Calu3 (cell line): ENCODE data around the gene MRPL24. TPM values are rescaled to one million over a fixed set of nuclear protein-coding genes. Genes with fewer than 3 reads are reported as not detected.

Experiments used
- BruUV-seq: library from RNA; stranded (reverse); fragments of 400-500 nt; replicated peaks from 2 replicates; lab custom pipeline; 2021; lab: Mats Ljungman, UMichigan
- CTCF ChIA-PET: fragments of 300-600 bp; sonication (Branson Sonifier 250); formaldehyde crosslinking; loops from one replicate; lab custom pipeline; 2022; ENCODE audit warnings: antibody characterized with exemption; lab: Charles Lee
- DNase-seq: peaks from one replicate; pipeline ENCODE4 v3.0.0; 2022
- H3K27ac Mint-ChIP-seq: one replicate; pipeline ENCODE4 v1.8.0; 2022; ENCODE audit warnings: mixed read lengths; ENCODE audit not compliant: unreplicated experiment
- H3K27me3 Mint-ChIP-seq: one replicate; pipeline ENCODE4 v1.8.0; 2022; ENCODE audit warnings: mixed read lengths; ENCODE audit not compliant: unreplicated experiment
- H3K36me3 Mint-ChIP-seq: one replicate; pipeline ENCODE4 v1.8.0; 2022; ENCODE audit warnings: mild to moderate bottlenecking, moderate library complexity, mixed read lengths; ENCODE audit not compliant: insufficient read depth, unreplicated experiment
- H3K4me1 Mint-ChIP-seq: one replicate; pipeline ENCODE4 v1.8.0; 2022; ENCODE audit warnings: mild to moderate bottlenecking, low read depth, mixed read lengths; ENCODE audit not compliant: unreplicated experiment
- H3K4me3 Mint-ChIP-seq: one replicate; pipeline ENCODE4 v1.8.0; 2022; ENCODE audit warnings: mild to moderate bottlenecking, low read depth, moderate library complexity, mixed read lengths; ENCODE audit not compliant: unreplicated experiment
- H3K9me3 Mint-ChIP-seq: one replicate; pipeline ENCODE4 v1.8.0; 2022; ENCODE audit warnings: low read depth, mixed read lengths; ENCODE audit not compliant: unreplicated experiment
- intact Hi-C: fragments of 100-400 bp; cut with micrococcal nuclease; formaldehyde crosslinking; loops from one replicate; pipeline ENCODE4 v1.10.0; 2022; ENCODE audit not compliant: unreplicated experiment
- total RNA-seq: library from RNA; stranded (reverse); gene quantifications from 2 replicates; pipeline ENCODE4 v1.2.3, GENCODE V29; 2022
- TF ChIP-seq, protein P1 (sequence below): fragments of 200-600 bp; IDR thresholded peaks from one replicate; pipeline ENCODE4 v1.8.0; 2022; ENCODE audit warnings: antibody characterized with exemption; ENCODE audit not compliant: unreplicated experiment

MRPL24 gene
- total RNA-seq, 1 experiment from 2014 or later = 138 TPM

DNA sequence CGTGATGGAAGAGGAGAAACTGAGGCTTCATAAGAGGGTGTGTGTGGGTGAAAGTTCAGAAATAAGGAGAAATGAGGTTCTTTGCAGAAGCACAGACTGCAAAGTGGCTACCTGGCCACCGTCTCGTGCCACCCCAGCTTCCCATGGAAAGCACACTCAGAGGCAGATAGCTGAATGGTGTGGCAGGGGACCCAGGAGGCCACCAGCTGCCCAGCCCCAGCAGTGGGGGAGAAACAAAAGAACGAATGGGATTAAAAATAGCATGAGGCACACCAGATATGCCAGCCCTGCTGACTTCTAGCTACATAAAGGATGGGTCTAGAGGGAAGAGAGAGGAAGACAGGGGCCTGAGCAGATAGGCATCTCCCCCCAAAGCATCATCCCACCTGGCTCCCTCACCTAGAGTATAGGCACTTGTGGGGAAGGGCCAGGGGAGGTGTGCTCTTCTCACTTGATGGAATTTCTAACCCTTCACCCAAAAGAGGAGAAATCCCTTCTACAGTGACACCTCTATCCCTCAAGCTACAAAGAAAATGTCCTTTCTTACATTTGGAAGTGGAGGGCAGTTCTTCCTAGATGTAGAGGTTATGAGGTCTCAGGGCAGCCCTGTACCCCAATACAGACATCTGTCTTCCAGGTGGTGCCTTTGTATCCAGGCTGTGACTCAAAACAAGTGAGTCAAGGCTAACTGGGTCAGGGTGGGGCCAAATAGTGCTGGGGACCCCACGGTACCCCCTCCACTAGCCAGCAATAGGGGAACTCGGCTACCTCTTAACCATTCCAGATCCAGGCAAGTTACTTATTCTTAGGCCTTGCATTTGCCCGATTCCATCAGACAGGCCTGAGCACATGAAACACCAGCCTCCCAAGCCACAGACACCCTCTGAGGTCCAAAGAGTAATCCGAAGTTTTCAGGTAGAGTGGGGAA, 7.1 kb upstream of the MRPL24 start:
- no peaks in the 10 kb centered on the region for H3K9me3 Mint-ChIP-seq
- peaks cover 61% of the 10 kb centered on the region for H3K4me1 Mint-ChIP-seq
- BruUV-seq = TSS peak; percentile 34
- CTCF ChIA-PET = interaction anchor here (0.6 to 1.8 kb wide), 3 partner anchors 19 to 40 kb away, joined by 3 to 10 read pairs (median 7); partner anchors contain the start of gene PRCC
- no peaks in the 10 kb centered on the region for H3K27me3 Mint-ChIP-seq
- peaks cover 96% of the 10 kb centered on the region for H3K36me3 Mint-ChIP-seq
- TF ChIP-seq, protein P1, sequence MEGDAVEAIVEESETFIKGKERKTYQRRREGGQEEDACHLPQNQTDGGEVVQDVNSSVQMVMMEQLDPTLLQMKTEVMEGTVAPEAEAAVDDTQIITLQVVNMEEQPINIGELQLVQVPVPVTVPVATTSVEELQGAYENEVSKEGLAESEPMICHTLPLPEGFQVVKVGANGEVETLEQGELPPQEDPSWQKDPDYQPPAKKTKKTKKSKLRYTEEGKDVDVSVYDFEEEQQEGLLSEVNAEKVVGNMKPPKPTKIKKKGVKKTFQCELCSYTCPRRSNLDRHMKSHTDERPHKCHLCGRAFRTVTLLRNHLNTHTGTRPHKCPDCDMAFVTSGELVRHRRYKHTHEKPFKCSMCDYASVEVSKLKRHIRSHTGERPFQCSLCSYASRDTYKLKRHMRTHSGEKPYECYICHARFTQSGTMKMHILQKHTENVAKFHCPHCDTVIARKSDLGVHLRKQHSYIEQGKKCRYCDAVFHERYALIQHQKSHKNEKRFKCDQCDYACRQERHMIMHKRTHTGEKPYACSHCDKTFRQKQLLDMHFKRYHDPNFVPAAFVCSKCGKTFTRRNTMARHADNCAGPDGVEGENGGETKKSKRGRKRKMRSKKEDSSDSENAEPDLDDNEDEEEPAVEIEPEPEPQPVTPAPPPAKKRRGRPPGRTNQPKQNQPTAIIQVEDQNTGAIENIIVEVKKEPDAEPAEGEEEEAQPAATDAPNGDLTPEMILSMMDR = no peak
- no peak for DNase-seq
- H3K4me3 Mint-ChIP-seq = peak overlapping the region; percentile 67
- intact Hi-C loops = loop anchor here (2.0 kb wide), 1 partner anchor 19 kb away; the partner anchor contains the start of genes ISG20L2 and METTL25B
- peak overlapping the region; percentile 85 for H3K27ac Mint-ChIP-seq

DNA sequence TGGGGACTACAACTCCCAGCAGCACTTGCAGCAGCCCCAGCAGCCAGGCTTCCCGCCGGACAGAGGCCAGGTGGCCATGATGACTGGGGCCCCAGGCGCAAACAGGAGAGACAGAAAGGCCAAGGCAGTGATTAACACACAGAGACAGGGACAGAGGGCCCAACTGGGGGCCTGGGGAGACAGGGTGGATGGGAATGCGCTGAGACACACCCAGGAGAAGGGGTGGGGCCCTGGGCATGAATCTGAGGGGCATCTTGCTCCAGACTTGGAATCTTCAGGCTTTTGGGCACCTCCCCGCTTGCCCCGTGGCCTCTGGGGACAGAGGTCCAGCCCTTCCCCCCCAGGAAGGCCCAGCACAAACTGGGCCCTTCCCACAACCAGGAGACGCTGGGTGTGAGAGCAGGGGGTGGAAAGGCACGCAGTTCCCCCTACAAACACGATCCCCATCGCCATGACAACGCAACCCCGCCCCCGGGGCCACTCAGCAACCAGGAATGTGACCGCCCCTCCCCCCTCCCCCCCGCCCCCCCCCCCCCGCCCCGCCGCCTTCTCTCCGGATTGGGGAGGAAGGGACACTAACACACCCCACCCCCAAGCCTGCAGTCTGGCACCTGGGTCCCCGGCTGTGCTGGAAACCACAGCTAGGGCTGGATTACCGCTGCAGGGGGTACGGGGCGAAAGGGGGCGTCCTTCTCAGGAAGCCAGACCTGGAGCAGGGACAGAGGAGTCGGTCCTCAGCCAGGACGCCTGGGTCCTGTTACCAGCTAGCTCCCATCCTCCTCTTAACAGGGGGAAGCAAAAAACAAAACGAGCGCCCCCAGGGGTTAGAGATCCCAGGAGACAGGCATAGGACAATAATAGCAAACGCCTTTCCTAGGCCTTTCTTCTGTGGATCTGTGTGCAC, 6.1 kb upstream of the MRPL24 start:
- no peaks in the 10 kb centered on the region for H3K9me3 Mint-ChIP-seq
- no peaks in the 10 kb centered on the region for H3K27me3 Mint-ChIP-seq
- DNase-seq = peak; percentile 98
- H3K4me1 Mint-ChIP-seq = peaks cover 60% of the 10 kb centered on the region
- H3K27ac Mint-ChIP-seq = peak overlapping the region; percentile 85
- BruUV-seq = no TSS peak
- intact Hi-C loops = no loop called here
- H3K4me3 Mint-ChIP-seq = peak overlapping the region; percentile 67
- TF ChIP-seq, protein P1 = no peak
- H3K36me3 Mint-ChIP-seq = peaks cover 96% of the 10 kb centered on the region
- CTCF ChIA-PET = interaction anchor here (0.6 to 1.8 kb wide), 5 partner anchors 8 to 41 kb away, joined by 3 to 10 read pairs (median 6); partner anchors contain the start of gene PRCC

DNA sequence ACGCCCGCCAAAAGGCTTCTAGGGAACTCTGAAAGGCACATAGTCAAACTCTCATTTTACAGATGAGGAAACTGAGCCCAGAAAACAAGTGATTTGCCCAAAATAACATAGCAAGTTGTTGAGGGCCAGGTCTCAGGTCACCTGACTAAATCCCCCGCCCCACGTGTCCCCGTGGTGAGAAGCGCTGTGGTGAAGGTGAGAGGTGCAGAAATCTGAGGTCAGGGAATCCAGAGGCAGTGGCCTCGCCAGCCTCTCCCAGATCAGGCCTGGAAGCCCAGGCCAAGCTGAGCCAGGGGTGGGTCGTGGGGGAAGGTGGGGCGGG, 5.5 kb upstream of the MRPL24 start:
- BruUV-seq = no TSS peak

More for the DNA sequence above, 5.5 kb upstream of the MRPL24 start:
- TF ChIP-seq, protein P1 = no peak
- Mint-ChIP-seq H3K27me3 (no peaks in the 10 kb centered on the region), H3K36me3 (peaks cover 96% of the 10 kb centered on the region), H3K4me1 (peaks cover 67% of the 10 kb centered on the region), H3K4me3 (peak overlapping the region; percentile 67), H3K9me3 (no peaks in the 10 kb centered on the region), H3K27ac (peak overlapping the region; percentile 85)
- DNase-seq = no peak
- CTCF ChIA-PET = interaction anchor here (0.6 to 1.8 kb wide), 3 partner anchors 8 to 39 kb away, joined by 3 to 10 read pairs (median 6); no protein-coding TSS in a partner anchor
- intact Hi-C loops = no loop called here
